Adrenal gland (tissue), 5 donors: Measurements from ENCODE around the gene ARHGAP6.

Experiments used
- POLR2A ChIP-seq, 2 donors: fragments of 450-650 bp; IDR thresholded peaks; one replicate each; pipeline ENCODE4 v1.6.1; 2017; ENCODE audit warnings: antibody characterized with exemption in 2 of 2, mild to moderate bottlenecking in 2 of 2, moderate library complexity in 1 of 2
- TF ChIP-seq, protein P1 (sequence below), 6 experiments: fragments of 450-650 bp in 4 of 6; fragments of 200-600 bp in 2 of 6; sonication (generic) in 1 of 6; IDR thresholded peaks; 1 replicate in 5 of 6; 2 replicates in 1 of 6; pipeline versions ENCODE4 v1.5.1 to v1.8.0; 2016 to 2021; ENCODE audit warnings: antibody characterized with exemption in 6 of 6, mild to moderate bottlenecking in 2 of 6, moderate library complexity in 1 of 6
- donor health status: DM: no; HTN: no; CAD: no.

DNA sequence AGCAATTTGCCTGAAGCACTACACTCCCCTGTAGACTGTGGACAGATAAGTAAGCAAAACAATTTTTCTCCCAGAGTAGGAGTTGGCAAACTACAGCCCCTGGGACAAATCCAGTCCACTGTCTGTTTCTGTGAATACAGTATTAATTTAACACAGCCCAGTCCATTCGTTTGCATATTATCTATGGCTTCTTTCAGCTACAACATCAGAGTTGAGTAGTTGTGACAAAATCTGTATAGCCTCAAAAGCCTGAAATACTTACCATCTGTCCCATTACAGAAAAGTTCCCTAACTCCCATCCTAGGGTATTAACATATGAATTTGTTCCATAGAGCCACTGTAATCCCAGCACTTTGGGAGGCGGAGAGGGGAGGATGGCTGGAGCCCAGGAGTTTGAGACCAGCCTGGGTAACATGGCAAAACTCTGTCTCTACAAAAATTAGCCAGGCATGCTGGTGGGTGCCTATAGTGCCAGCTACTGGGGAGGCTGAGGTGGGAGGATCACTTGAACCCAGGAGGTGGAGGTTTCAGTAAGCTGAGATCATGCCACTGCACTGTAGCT, 319.5 kb downstream of the ARHGAP6 start:
- TF ChIP-seq, protein P1, sequence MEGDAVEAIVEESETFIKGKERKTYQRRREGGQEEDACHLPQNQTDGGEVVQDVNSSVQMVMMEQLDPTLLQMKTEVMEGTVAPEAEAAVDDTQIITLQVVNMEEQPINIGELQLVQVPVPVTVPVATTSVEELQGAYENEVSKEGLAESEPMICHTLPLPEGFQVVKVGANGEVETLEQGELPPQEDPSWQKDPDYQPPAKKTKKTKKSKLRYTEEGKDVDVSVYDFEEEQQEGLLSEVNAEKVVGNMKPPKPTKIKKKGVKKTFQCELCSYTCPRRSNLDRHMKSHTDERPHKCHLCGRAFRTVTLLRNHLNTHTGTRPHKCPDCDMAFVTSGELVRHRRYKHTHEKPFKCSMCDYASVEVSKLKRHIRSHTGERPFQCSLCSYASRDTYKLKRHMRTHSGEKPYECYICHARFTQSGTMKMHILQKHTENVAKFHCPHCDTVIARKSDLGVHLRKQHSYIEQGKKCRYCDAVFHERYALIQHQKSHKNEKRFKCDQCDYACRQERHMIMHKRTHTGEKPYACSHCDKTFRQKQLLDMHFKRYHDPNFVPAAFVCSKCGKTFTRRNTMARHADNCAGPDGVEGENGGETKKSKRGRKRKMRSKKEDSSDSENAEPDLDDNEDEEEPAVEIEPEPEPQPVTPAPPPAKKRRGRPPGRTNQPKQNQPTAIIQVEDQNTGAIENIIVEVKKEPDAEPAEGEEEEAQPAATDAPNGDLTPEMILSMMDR (IDR thresholded peaks at IDR 0.05): no peak
- no peak for TF ChIP-seq POLR2A (IDR thresholded peaks at IDR 0.05)
